ENCODE data around the gene WWC1. TPM values are rescaled to one million over a fixed set of nuclear protein-coding genes. Genes with fewer than 3 reads are reported as not detected.

WWC1 gene
- 0.52 TPM for total RNA-seq

DNA sequence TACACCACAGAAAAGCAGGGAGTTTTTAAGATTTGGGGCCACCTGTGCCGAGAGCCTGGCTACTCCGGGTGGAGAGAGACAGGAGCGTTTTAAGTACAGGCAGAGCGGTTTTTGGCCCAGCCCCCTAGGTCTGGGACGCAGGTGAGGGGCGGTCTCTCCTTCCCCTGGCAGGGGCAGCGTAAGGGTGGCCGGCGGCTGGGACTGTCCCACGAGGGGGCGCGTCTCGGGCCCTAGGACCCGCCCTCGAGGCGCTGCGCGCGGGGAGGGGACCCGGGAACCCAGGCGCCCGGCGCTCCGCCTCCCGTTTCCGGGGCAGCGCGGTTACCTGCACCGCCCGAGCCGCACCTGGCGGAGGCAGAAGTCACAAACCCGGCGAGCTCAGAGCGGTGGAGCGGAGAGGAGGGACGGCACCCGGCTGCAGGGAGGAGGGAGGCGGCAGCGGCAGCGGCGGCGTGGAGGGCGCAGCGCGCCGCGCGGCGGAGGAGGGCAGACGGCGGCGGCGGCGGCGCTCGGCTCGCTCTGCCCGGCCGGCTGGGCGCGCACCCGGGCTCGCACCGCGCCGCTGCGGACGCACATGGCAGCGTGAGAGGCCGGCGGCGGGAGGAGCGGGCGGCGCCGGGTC lies at the start of gene WWC1:
Gene WWC1 (plus strand): TSS at position 304 of the 622 bp plus-strand sequence. CDS start 508 bp downstream, outside the sequence.
- Histone ChIP-seq H3K4me1 (ENCODE audit: control insufficient read depth in 3 of 3, insufficient read depth in 3 of 3, low read length in 3 of 3) (no peaks in the 10 kb centered on the region), H3K4me3 (ENCODE audit: low read length in 3 of 3) (no peak within 1 kb of the TSS), H3K36me3 (ENCODE audit: control insufficient read depth in 3 of 3, insufficient read depth in 3 of 3, low read length in 3 of 3) (no peaks in the 10 kb centered on the region), H3K9me3 (ENCODE audit: control insufficient read depth in 3 of 3, low read length in 3 of 3) (no peaks in the 10 kb centered on the region), H3K9ac (ENCODE audit: low read depth in 1 of 3, low read length in 3 of 3) (no peak within 1 kb of the TSS), H3K27me3 (ENCODE audit: control insufficient read depth in 3 of 3, insufficient read depth in 3 of 3, low read length in 3 of 3) (peaks cover 26 to 43% (median 26%) of the 10 kb centered on the region in 3 donors), H3K27ac (ENCODE audit: low read depth, low read length) (no peak within 1 kb of the TSS)

GRCh38 chr5:168244838-168245559 lies 46.4 kb upstream of the WWC1 start:
- Histone ChIP-seq H3K4me3 (ENCODE audit: low read length in 3 of 3) (no peak overlapping the region), H3K4me1 (ENCODE audit: control insufficient read depth in 3 of 3, insufficient read depth in 3 of 3, low read length in 3 of 3) (no peaks in the 10 kb centered on the region), H3K36me3 (ENCODE audit: control insufficient read depth in 3 of 3, insufficient read depth in 3 of 3, low read length in 3 of 3) (no peaks in the 10 kb centered on the region), H3K27me3 (ENCODE audit: control insufficient read depth in 3 of 3, insufficient read depth in 3 of 3, low read length in 3 of 3) (no peaks in the 10 kb centered on the region), H3K9me3 (ENCODE audit: control insufficient read depth in 3 of 3, low read length in 3 of 3) (peaks cover 0 to 2% (median 0%) of the 10 kb centered on the region in 3 donors), H3K9ac (ENCODE audit: low read depth in 1 of 3, low read length in 3 of 3) (no peak overlapping the region), H3K27ac (ENCODE audit: low read depth, low read length) (no peak overlapping the region)

GRCh38 chr5:168249923-168250322 lies 41.5 kb upstream of the WWC1 start:
- Histone ChIP-seq H3K9ac (ENCODE audit: low read depth in 1 of 3, low read length in 3 of 3) (no peak overlapping the region), H3K9me3 (ENCODE audit: control insufficient read depth in 3 of 3, low read length in 3 of 3) (peaks cover 0 to 2% (median 0%) of the 10 kb centered on the region in 3 donors), H3K36me3 (ENCODE audit: control insufficient read depth in 3 of 3, insufficient read depth in 3 of 3, low read length in 3 of 3) (no peaks in the 10 kb centered on the region), H3K27ac (ENCODE audit: low read depth, low read length) (no peak overlapping the region), H3K4me3 (ENCODE audit: low read length in 3 of 3) (no peak overlapping the region), H3K27me3 (ENCODE audit: control insufficient read depth in 3 of 3, insufficient read depth in 3 of 3, low read length in 3 of 3) (no peaks in the 10 kb centered on the region), H3K4me1 (ENCODE audit: control insufficient read depth in 3 of 3, insufficient read depth in 3 of 3, low read length in 3 of 3) (no peaks in the 10 kb centered on the region)

DNA sequence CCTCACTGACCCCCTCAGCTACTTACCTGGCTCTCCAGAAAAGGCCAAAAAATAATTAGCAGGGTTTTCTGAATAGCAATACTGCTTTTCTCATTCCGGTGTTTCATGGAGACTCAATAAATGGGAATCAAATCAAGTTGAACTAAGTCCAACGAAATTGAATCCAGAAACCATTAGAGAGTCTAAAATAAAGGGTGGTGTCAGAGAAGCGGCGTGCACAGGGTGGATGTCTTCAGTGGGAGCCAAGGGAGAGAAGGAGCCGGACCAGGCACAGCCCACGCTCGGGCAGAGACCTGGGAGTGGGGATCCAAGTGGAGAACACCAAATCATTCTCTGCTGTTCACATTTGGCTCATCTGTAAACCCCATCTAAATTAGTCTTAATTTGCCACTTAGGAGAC lies 40.2 kb upstream of the WWC1 start:
- no peaks in the 10 kb centered on the region for H3K36me3 ChIP-seq (ENCODE audit: control insufficient read depth in 3 of 3, insufficient read depth in 3 of 3, low read length in 3 of 3)
- H3K4me1 ChIP-seq (ENCODE audit: control insufficient read depth in 3 of 3, insufficient read depth in 3 of 3, low read length in 3 of 3): no peaks in the 10 kb centered on the region
- no peak overlapping the region for H3K4me3 ChIP-seq (ENCODE audit: low read length in 3 of 3)
- H3K27ac ChIP-seq (ENCODE audit: low read depth, low read length): no peak overlapping the region
- H3K9me3 ChIP-seq (ENCODE audit: control insufficient read depth in 3 of 3, low read length in 3 of 3): peaks cover 0 to 2% (median 0%) of the 10 kb centered on the region in 3 donors
- no peak overlapping the region for H3K9ac ChIP-seq (ENCODE audit: low read depth in 1 of 3, low read length in 3 of 3)
- no peaks in the 10 kb centered on the region for H3K27me3 ChIP-seq (ENCODE audit: control insufficient read depth in 3 of 3, insufficient read depth in 3 of 3, low read length in 3 of 3)

DNA sequence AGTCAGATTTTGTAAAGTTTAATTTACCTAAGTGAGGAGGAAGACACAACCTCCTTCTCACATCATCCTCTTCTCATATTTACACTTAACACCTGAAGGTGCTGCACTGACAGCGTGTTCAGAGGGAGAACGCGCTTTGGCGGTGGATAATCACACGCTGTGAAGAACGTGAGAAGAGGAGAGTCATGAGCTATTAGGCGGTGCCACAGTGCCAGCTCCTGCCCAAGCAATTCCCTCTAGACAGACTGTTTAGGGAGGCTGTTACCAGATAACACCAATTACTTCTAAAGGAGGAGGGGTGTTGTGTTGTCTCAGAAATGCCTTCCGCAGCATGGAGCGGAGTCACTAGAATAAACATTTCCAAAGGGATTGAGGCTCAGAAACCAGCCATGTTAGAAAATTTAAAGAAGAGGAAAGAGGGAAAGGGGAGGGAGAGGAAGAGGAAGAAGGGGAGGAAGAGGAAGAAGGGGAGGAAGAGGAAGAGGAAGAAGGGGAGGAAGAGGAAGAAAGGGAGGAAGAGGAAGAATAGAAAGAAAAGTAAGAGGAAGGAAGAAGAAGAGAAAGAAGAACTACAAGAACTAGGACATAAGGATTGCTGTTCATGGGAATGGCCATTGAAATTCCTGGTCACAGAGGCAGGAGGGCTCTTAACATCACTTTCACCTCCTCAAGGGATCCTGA lies 37.3 kb upstream of the WWC1 start:
- no peaks in the 10 kb centered on the region for H3K4me1 ChIP-seq (ENCODE audit: control insufficient read depth in 3 of 3, insufficient read depth in 3 of 3, low read length in 3 of 3)
- no peaks in the 10 kb centered on the region for H3K36me3 ChIP-seq (ENCODE audit: control insufficient read depth in 3 of 3, insufficient read depth in 3 of 3, low read length in 3 of 3)
- H3K27ac ChIP-seq (ENCODE audit: low read depth, low read length): no peak overlapping the region
- no peaks in the 10 kb centered on the region for H3K9me3 ChIP-seq (ENCODE audit: control insufficient read depth in 3 of 3, low read length in 3 of 3)
- no peak overlapping the region for H3K9ac ChIP-seq (ENCODE audit: low read depth in 1 of 3, low read length in 3 of 3)
- H3K4me3 ChIP-seq (ENCODE audit: low read length in 3 of 3): no peak overlapping the region
- no peaks in the 10 kb centered on the region for H3K27me3 ChIP-seq (ENCODE audit: control insufficient read depth in 3 of 3, insufficient read depth in 3 of 3, low read length in 3 of 3)

DNA sequence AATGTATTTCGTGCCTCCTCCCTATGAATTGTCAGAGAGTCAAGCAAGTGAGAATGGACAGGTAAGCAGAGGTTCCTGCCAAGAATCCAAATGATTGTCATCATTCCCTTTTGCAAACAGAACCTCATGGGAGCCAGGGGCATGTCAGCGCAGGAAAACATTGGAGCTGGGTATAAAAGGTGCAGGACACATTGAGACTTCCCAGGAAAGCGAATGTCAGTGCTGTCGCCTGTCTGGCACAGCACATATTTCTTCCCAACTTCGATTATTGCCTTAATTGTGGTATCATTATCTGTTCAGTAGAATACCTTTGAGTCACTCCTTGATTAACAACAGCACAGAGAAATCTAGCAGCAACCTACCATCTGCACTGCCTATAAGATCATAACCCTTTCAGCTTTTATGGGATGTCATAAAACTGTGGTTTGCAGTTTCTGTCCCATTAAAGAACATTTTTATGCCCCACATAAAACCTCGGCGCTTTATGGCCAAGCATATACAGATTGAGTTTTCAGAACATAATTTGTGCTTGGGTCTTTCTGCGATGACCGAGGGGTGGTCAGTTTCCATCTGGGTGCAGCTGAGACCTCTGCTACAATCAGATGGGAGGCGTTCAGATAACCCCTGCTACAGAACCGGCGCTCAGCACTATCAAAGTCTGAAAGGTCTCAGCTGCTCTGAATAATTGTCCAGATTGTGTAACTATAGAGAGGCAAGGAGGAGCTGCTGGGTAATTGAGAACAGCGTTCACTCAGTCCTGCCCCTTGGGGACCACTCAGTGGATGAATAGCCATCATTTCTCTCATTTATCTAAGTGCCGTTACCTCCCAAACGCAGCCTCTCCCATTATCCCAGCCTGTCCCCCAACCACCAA lies 30.9 kb upstream of the WWC1 start:
- Histone ChIP-seq H3K27ac (ENCODE audit: low read depth, low read length) (no peak overlapping the region), H3K9me3 (ENCODE audit: control insufficient read depth in 3 of 3, low read length in 3 of 3) (peaks cover 0 to 4% (median 0%) of the 10 kb centered on the region in 3 donors), H3K9ac (ENCODE audit: low read depth in 1 of 3, low read length in 3 of 3) (no peak overlapping the region), H3K27me3 (ENCODE audit: control insufficient read depth in 3 of 3, insufficient read depth in 3 of 3, low read length in 3 of 3) (peaks cover 0 to 5% (median 0%) of the 10 kb centered on the region in 3 donors), H3K36me3 (ENCODE audit: control insufficient read depth in 3 of 3, insufficient read depth in 3 of 3, low read length in 3 of 3) (no peaks in the 10 kb centered on the region), H3K4me1 (ENCODE audit: control insufficient read depth in 3 of 3, insufficient read depth in 3 of 3, low read length in 3 of 3) (no peaks in the 10 kb centered on the region), H3K4me3 (ENCODE audit: low read length in 3 of 3) (no peak overlapping the region)

DNA sequence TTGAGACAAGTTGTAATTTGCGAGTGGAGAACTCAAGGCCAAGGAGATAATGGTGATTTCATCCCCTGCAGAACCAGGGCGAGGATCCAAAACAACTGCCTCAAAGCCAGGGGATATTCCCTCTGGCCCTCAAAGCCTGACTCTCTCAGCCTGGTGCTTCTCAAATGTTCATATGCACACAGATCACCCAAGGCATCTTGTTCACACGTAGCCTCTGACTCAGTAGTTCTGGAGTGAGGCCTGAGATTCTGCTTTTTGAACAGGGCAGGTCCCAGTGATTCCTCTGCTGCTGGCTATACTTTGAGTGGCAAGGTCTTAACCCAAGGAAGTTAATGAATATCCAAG lies 30.2 kb upstream of the WWC1 start:
- Histone ChIP-seq H3K27ac (ENCODE audit: low read depth, low read length) (no peak overlapping the region), H3K36me3 (ENCODE audit: control insufficient read depth in 3 of 3, insufficient read depth in 3 of 3, low read length in 3 of 3) (no peaks in the 10 kb centered on the region), H3K27me3 (ENCODE audit: control insufficient read depth in 3 of 3, insufficient read depth in 3 of 3, low read length in 3 of 3) (peaks cover 0 to 5% (median 0%) of the 10 kb centered on the region in 3 donors), H3K9ac (ENCODE audit: low read depth in 1 of 3, low read length in 3 of 3) (no peak overlapping the region), H3K9me3 (ENCODE audit: control insufficient read depth in 3 of 3, low read length in 3 of 3) (peaks cover 0 to 4% (median 0%) of the 10 kb centered on the region in 3 donors), H3K4me3 (ENCODE audit: low read length in 3 of 3) (no peak overlapping the region), H3K4me1 (ENCODE audit: control insufficient read depth in 3 of 3, insufficient read depth in 3 of 3, low read length in 3 of 3) (no peaks in the 10 kb centered on the region)

GRCh38 chr5:168262042-168262743 lies 29.3 kb upstream of the WWC1 start:
- H3K4me3 ChIP-seq (ENCODE audit: low read length in 3 of 3): no peak overlapping the region
- H3K27me3 ChIP-seq (ENCODE audit: control insufficient read depth in 3 of 3, insufficient read depth in 3 of 3, low read length in 3 of 3): peaks cover 0 to 5% (median 0%) of the 10 kb centered on the region in 3 donors
- no peaks in the 10 kb centered on the region for H3K36me3 ChIP-seq (ENCODE audit: control insufficient read depth in 3 of 3, insufficient read depth in 3 of 3, low read length in 3 of 3)
- no peak overlapping the region for H3K27ac ChIP-seq (ENCODE audit: low read depth, low read length)
- H3K9ac ChIP-seq (ENCODE audit: low read depth in 1 of 3, low read length in 3 of 3): no peak overlapping the region
- H3K9me3 ChIP-seq (ENCODE audit: control insufficient read depth in 3 of 3, low read length in 3 of 3): peaks cover 0 to 4% (median 0%) of the 10 kb centered on the region in 3 donors
- H3K4me1 ChIP-seq (ENCODE audit: control insufficient read depth in 3 of 3, insufficient read depth in 3 of 3, low read length in 3 of 3): no peaks in the 10 kb centered on the region

DNA sequence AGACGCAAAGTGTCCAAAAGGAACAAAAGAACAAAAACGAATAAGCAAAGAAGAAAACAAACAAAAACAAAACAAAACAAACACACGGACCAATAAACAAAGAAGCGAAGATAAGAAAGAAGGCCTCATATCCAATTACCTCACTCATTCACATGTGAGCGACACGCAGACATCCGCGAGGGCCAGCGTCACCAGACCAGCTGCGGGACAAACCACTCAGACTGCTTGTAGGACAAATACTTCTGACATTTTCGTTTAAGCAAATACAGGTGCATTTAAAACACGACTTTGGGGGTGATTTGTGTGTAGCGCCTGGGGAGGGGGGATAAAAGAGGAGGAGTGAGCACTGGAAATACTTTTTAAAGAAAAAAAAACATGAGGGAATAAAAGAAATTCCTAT lies 28.3 kb upstream of the WWC1 start:
- no peak overlapping the region for H3K9ac ChIP-seq (ENCODE audit: low read depth in 1 of 3, low read length in 3 of 3)
- H3K27ac ChIP-seq (ENCODE audit: low read depth, low read length): no peak overlapping the region
- no peaks in the 10 kb centered on the region for H3K36me3 ChIP-seq (ENCODE audit: control insufficient read depth in 3 of 3, insufficient read depth in 3 of 3, low read length in 3 of 3)
- peaks cover 0 to 5% (median 0%) of the 10 kb centered on the region in 3 donors for H3K27me3 ChIP-seq (ENCODE audit: control insufficient read depth in 3 of 3, insufficient read depth in 3 of 3, low read length in 3 of 3)
- H3K4me3 ChIP-seq (ENCODE audit: low read length in 3 of 3): no peak overlapping the region
- no peaks in the 10 kb centered on the region for H3K4me1 ChIP-seq (ENCODE audit: control insufficient read depth in 3 of 3, insufficient read depth in 3 of 3, low read length in 3 of 3)
- peaks cover 0 to 4% (median 0%) of the 10 kb centered on the region in 3 donors for H3K9me3 ChIP-seq (ENCODE audit: control insufficient read depth in 3 of 3, low read length in 3 of 3)

All from skeletal muscle tissue (tissue), 4 donors.